HepG2 (cell line): Measurements from ENCODE around the gene SRRT. TPM values are rescaled to one million over a fixed set of nuclear protein-coding genes. Genes with fewer than 3 reads are reported as not detected.

Source experiments
- HDAC1 ChIP-seq: sonication (generic); formaldehyde crosslinking; IDR thresholded peaks from 2 replicates; pipeline ENCODE4 v1.5.1; 2020; ENCODE audit warnings: mild to moderate bottlenecking, missing genetic modification reagents
- KDM5B ChIP-seq: sonication (generic); formaldehyde crosslinking; IDR thresholded peaks from 2 replicates; pipeline ENCODE4 v1.4.0; 2020; ENCODE audit warnings: missing genetic modification reagents, mild to moderate bottlenecking, borderline replicate concordance
- KLF16 ChIP-seq, 2 experiments: sonication (generic) in 1 of 2; formaldehyde crosslinking in 1 of 2; IDR thresholded peaks; 2 replicates each; pipeline versions ENCODE4 v1.6.1 to v1.8.0; 2016 to 2023; ENCODE audit warnings: missing genetic modification reagents in 2 of 2, missing compliant biosample characterization in 1 of 2
- MEIS1 ChIP-seq: sonication (generic); formaldehyde crosslinking; IDR thresholded peaks from 2 replicates; pipeline ENCODE4 v1.9.0; 2021; ENCODE audit warnings: mild to moderate bottlenecking, missing genetic modification reagents, moderate library complexity, borderline replicate concordance
- MIER2 ChIP-seq: IDR thresholded peaks from 2 replicates; pipeline ENCODE4 v1.6.1; 2016; ENCODE audit warnings: missing biosample characterization, missing genetic modification reagents
- MLX ChIP-seq: IDR thresholded peaks from 2 replicates; pipeline ENCODE4 v1.6.1; 2016
- NAIF1 ChIP-seq: sonication (generic); formaldehyde crosslinking; IDR thresholded peaks from 2 replicates; pipeline ENCODE4 v1.5.0; 2020; ENCODE audit warnings: mild to moderate bottlenecking, missing genetic modification reagents, borderline replicate concordance
- NFE2L1 ChIP-seq: sonication (generic); formaldehyde crosslinking; IDR thresholded peaks from 2 replicates; pipeline ENCODE4 v1.4.0; 2020; ENCODE audit warnings: missing genetic modification reagents, mild to moderate bottlenecking, borderline replicate concordance
- NONO ChIP-seq, 2 experiments: fragments of 450-650 bp in 1 of 2; sonication (generic) in 1 of 2; formaldehyde crosslinking in 1 of 2; IDR thresholded peaks in 1 of 2; conservative IDR thresholded peaks in 1 of 2; 2 replicates each; pipeline versions ENCODE4 v1.6.1 to v1.8.0; 2017 to 2022; ENCODE audit warnings: mild to moderate bottlenecking in 1 of 2, missing genetic modification reagents in 1 of 2, moderate library complexity in 1 of 2
- TEF ChIP-seq: sonication (generic); formaldehyde crosslinking; IDR thresholded peaks from 2 replicates; pipeline ENCODE4 v1.5.0; 2020; ENCODE audit warnings: missing genetic modification reagents
- XRCC5 ChIP-seq: fragments of 200-400 bp; formaldehyde crosslinking; optimal IDR thresholded peaks from 2 replicates; pipeline ENCODE3; 2017; ENCODE audit warnings: mild to moderate bottlenecking, low read length
- YEATS2 ChIP-seq: sonication (generic); formaldehyde crosslinking; IDR thresholded peaks from 2 replicates; pipeline ENCODE4 v1.4.0; 2020; ENCODE audit warnings: missing genetic modification reagents, borderline replicate concordance
- YEATS4 ChIP-seq: sonication (generic); formaldehyde crosslinking; IDR thresholded peaks from 2 replicates; pipeline ENCODE4 v1.4.0; 2020; ENCODE audit warnings: missing genetic modification reagents, borderline replicate concordance
- ZBTB10 ChIP-seq: sonication (generic); formaldehyde crosslinking; IDR thresholded peaks from 2 replicates; pipeline ENCODE4 v1.4.0; 2020; ENCODE audit warnings: missing genetic modification reagents, borderline replicate concordance
- ZFYVE20 ChIP-seq: sonication (generic); formaldehyde crosslinking; IDR thresholded peaks from 2 replicates; pipeline ENCODE4 v1.8.0; 2023; ENCODE audit warnings: low read depth, mild to moderate bottlenecking, moderate library complexity, missing genetic modification reagents, borderline replicate concordance
- ZNF235 ChIP-seq: sonication (generic); formaldehyde crosslinking; IDR thresholded peaks from 2 replicates; pipeline ENCODE4 v1.8.1; 2023; ENCODE audit warnings: mild to moderate bottlenecking, missing genetic modification reagents, borderline replicate concordance
- ZNF329 ChIP-seq: sonication (generic); formaldehyde crosslinking; IDR thresholded peaks from 2 replicates; pipeline ENCODE4 v1.9.0; 2021; ENCODE audit warnings: low read depth, mild to moderate bottlenecking, missing genetic modification reagents
- ZNF512 ChIP-seq: sonication (generic); formaldehyde crosslinking; IDR thresholded peaks from 2 replicates; pipeline ENCODE4 v1.4.0; 2020; ENCODE audit warnings: mild to moderate bottlenecking, missing genetic modification reagents
- ZNF605 ChIP-seq: sonication (generic); formaldehyde crosslinking; IDR thresholded peaks from 2 replicates; pipeline ENCODE4 v1.8.0; 2022; ENCODE audit warnings: mild to moderate bottlenecking, missing genetic modification reagents
- ZNF619 ChIP-seq: sonication (generic); formaldehyde crosslinking; IDR thresholded peaks from 2 replicates; pipeline ENCODE4 v1.4.0; 2020; ENCODE audit warnings: mild to moderate bottlenecking, missing genetic modification reagents
- ZNF747 ChIP-seq: sonication (generic); formaldehyde crosslinking; IDR thresholded peaks from 2 replicates; pipeline ENCODE4 v1.8.1; 2023; ENCODE audit warnings: missing genetic modification reagents, mild to moderate bottlenecking, borderline replicate concordance
- ZNF891 ChIP-seq: sonication (generic); formaldehyde crosslinking; IDR thresholded peaks from 2 replicates; pipeline ENCODE4 v1.5.0; 2020; ENCODE audit warnings: mild to moderate bottlenecking, missing genetic modification reagents
- polyA plus RNA-seq, 8 experiments: library from polyadenylated mRNA; depleted of rRNA in 3 of 8; stranded (reverse) in 7 of 8; unstranded in 1 of 8; fragments of >200 nt; fragmentation: Illumina TruSeq in 4 of 8; extraction: Trizol in 4 of 8; gene quantifications; 2 replicates each; pipeline versions ENCODE4 v1.2.1 to v1.2.3, GENCODE V29; 2011 to 2016; ENCODE audit warnings: low read depth in 4 of 8, missing spikeins in 1 of 8, mixed read lengths in 1 of 8; ENCODE audit not compliant: insufficient read depth in 1 of 8
- total RNA-seq, 5 experiments: library from RNA; depleted of rRNA; stranded (reverse); fragments of >200 nt; fragmentation: Illumina TruSeq; extraction: Trizol; gene quantifications; 2 replicates each; pipeline ENCODE4 v1.2.3, GENCODE V29; 2016; ENCODE audit warnings: low read depth in 1 of 5

SRRT gene
- total and polyA plus RNA-seq, 2 of the 13 experiments (the other 11 are each of a cell fraction or from before 2014, with no cell fraction given): 26.2 to 106 TPM

GRCh38 chr7:100888988-100889750 lies 14.3 kb downstream of the SRRT start, which contains the start of gene UFSP1 (continued):
- TF ChIP-seq ZNF619 (CRISPR knock-in tag) (0 out of 2 replicates have a peak, but pooled peaks have one; percentile 30), XRCC5 (no peak), ZNF329 (CRISPR knock-in tag) (no peak; the same call in 1 of the 2 replicates), MLX (no peak), MEIS1 (CRISPR knock-in tag) (peak; percentile 18; the same call in 1 of the 2 replicates), ZNF891 (CRISPR knock-in tag) (peak; percentile 86; the same call in 1 of the 2 replicates), ZNF235 (CRISPR knock-in tag) (peak; percentile 94), NONO (IDR thresholded peaks at IDR 0.05) (no peak), NONO (CRISPR knock-in tag; conservative IDR thresholded peaks at IDR 0.05) (peak; percentile 59), MIER2 (CRISPR knock-in tag) (no peak), NFE2L1 (CRISPR knock-in tag) (no peak; the same call in 1 of the 2 replicates), TEF (CRISPR knock-in tag) (peak; percentile 57; the same call in 1 of the 2 replicates), KLF16 (CRISPR knock-in tag; IDR thresholded peaks at IDR 0.05) (peak; percentile 72 to 88; a peak in 3 of 4 replicates), ZNF747 (CRISPR knock-in tag) (0 out of 2 replicates have a peak, but pooled peaks have one; percentile 74), ZBTB10 (CRISPR knock-in tag) (peak; percentile 63; the same call in 1 of the 2 replicates), NAIF1 (CRISPR knock-in tag) (no peak), YEATS2 (CRISPR knock-in tag) (peak; percentile 87), ZNF605 (CRISPR knock-in tag) (peak; percentile 36; the same call in 1 of the 2 replicates), ZFYVE20 (CRISPR knock-in tag) (peak; percentile 54), KDM5B (CRISPR knock-in tag) (peak; percentile 93), HDAC1 (CRISPR knock-in tag) (peak; percentile 85; the same call in 1 of the 2 replicates), ZNF512 (0 out of 2 replicates have a peak, but pooled peaks have one; percentile 35), YEATS4 (peak; percentile 86)
